ENCODE measurements around the gene NDUFB7.
A peak's percentile ranks its signal among the peaks of the same experiment; 100 is the strongest.
"Not testable (repeated sequence)": the region's sequence is repeated elsewhere in the genome, so short reads cannot be mapped to it uniquely, and the experiment has no call there.

NDUFB7 gene

GRCh38 chr19:14542711-14543328 lies 29.0 kb downstream of the NDUFB7 start:
- DNase-seq (ENCODE audit: low read depth), result peak; percentile 65
- H3K4me3 ChIP-seq (ENCODE audit: control insufficient read depth, low read depth, low read length), result no peak overlapping the region
- TF ChIP-seq CTCF (conservative IDR thresholded peaks at IDR 0.05; ENCODE audit: control insufficient read depth, insufficient read depth, low read depth, low read length), result no peak

GRCh38 chr19:14541979-14542378 lies 29.9 kb downstream of the NDUFB7 start:
- DNase-seq (ENCODE audit: low read depth); H3K4me3 ChIP-seq (ENCODE audit: control insufficient read depth, low read depth, low read length): not testable (repeated sequence)

GRCh38 chr19:14540741-14541525 lies 30.9 kb downstream of the NDUFB7 start:
- DNase-seq (ENCODE audit: low read depth), result no peak
- H3K4me3 ChIP-seq (ENCODE audit: control insufficient read depth, low read depth, low read length), result no peak overlapping the region
- TF ChIP-seq CTCF (conservative IDR thresholded peaks at IDR 0.05; ENCODE audit: control insufficient read depth, insufficient read depth, low read depth, low read length), result no peak

- peak; percentile 68 for DNase-seq (ENCODE audit: low read depth)
- no peak for TF ChIP-seq CTCF (conservative IDR thresholded peaks at IDR 0.05; ENCODE audit: control insufficient read depth, insufficient read depth, low read depth, low read length)
- H3K4me3 ChIP-seq (ENCODE audit: control insufficient read depth, low read depth, low read length), result no peak overlapping the region
These were observed 34.8 kb downstream of the NDUFB7 start for GRCh38 chr19:14536926-14537692.

GRCh38 chr19:14533450-14533849 lies 38.4 kb downstream of the NDUFB7 start:
- H3K4me3 ChIP-seq (ENCODE audit: control insufficient read depth, low read depth, low read length), result no peak overlapping the region
- no peak for DNase-seq (ENCODE audit: low read depth)
- no peak for TF ChIP-seq CTCF (conservative IDR thresholded peaks at IDR 0.05; ENCODE audit: control insufficient read depth, insufficient read depth, low read depth, low read length)

GRCh38 chr19:14530506-14530905 lies 41.4 kb downstream of the NDUFB7 start:
- no peak for DNase-seq (ENCODE audit: low read depth)
- no peak overlapping the region for H3K4me3 ChIP-seq (ENCODE audit: control insufficient read depth, low read depth, low read length)
- TF ChIP-seq CTCF (conservative IDR thresholded peaks at IDR 0.05; ENCODE audit: control insufficient read depth, insufficient read depth, low read depth, low read length), result no peak

GRCh38 chr19:14530005-14530348 lies 41.9 kb downstream of the NDUFB7 start:
- peak; percentile 34 for DNase-seq (ENCODE audit: low read depth)
- peak overlapping the region; percentile 94 for H3K4me3 ChIP-seq (ENCODE audit: control insufficient read depth, low read depth, low read length)
- no peak for TF ChIP-seq CTCF (conservative IDR thresholded peaks at IDR 0.05; ENCODE audit: control insufficient read depth, insufficient read depth, low read depth, low read length)

Data from fibroblast of mammary gland (primary cell).